SK-N-SH (cell line): Measurements from ENCODE around the gene THYN1.

ENCODE experiments used
- CTCF ChIP-seq: fragments of 200-600 bp; sonication (generic); IDR thresholded peaks from 2 replicates; pipeline ENCODE4 v1.6.1; 2017; ENCODE audit warnings: antibody characterized with exemption, mild to moderate bottlenecking, moderate library complexity
- MAX ChIP-seq: IDR thresholded peaks from 2 replicates; pipeline ENCODE4 v1.4.0; 2012; ENCODE audit warnings: low read depth
- POLR2AphosphoS5 ChIP-seq: IDR thresholded peaks from 2 replicates; pipeline ENCODE4 v1.6.1; 2012; ENCODE audit warnings: low read depth, low read length

- TF ChIP-seq POLR2AphosphoS5 (no peak), MAX (no peak), CTCF (no peak)
Observed at GRCh38 chr11:134283461-134284230, 30.5 kb upstream of the THYN1 start.
